Gastrocnemius medialis (tissue), 4 donors: ENCODE measurements around the gene SYTL1. TPM values are rescaled to one million over a fixed set of nuclear protein-coding genes. Genes with fewer than 3 reads are reported as not detected.
A peak's percentile ranks its signal among the peaks of the same experiment; 100 is the strongest.

Source experiments
- ATAC-seq, 2 donors: fragments of 150-250 bp; one replicate each; pipeline ENCODE4 v1.9.1; 2016
- DNase-seq, 2 donors: peaks; one replicate each; pipeline ENCODE4 v3.0.0-alpha.2; 2019
- H3K27ac ChIP-seq, 4 donors: fragments of 200-600 bp; sonication (generic); 1 replicate in 1 of 4; 2 replicates in 3 of 4; pipeline ENCODE4 v1.5.1; 2016 to 2018; ENCODE audit warnings: mild to moderate bottlenecking in 2 of 4, moderate library complexity in 1 of 4
- H3K27me3 ChIP-seq, 3 donors: fragments of 200-600 bp; sonication (generic) in 2 of 3; 1 replicate in 1 of 3; 2 replicates in 2 of 3; pipeline versions ENCODE4 v1.5.1 to v1.6.0; 2016 to 2019; ENCODE audit warnings: mild to moderate bottlenecking in 1 of 3, moderate library complexity in 1 of 3
- H3K36me3 ChIP-seq, 2 donors: fragments of 200-600 bp; sonication (generic) in 1 of 2; one replicate each; pipeline ENCODE4 v1.5.1; 2017 to 2018
- H3K4me1 ChIP-seq, 2 donors: fragments of 200-600 bp; sonication (generic) in 1 of 2; one replicate each; pipeline ENCODE4 v1.5.1; 2016 to 2017; ENCODE audit warnings: mild to moderate bottlenecking in 2 of 2
- H3K4me3 ChIP-seq, 4 donors: fragments of 200-600 bp; sonication (generic) in 3 of 4; 1 replicate in 1 of 4; 2 replicates in 3 of 4; pipeline ENCODE4 v1.5.1; 2016 to 2019; ENCODE audit warnings: mild to moderate bottlenecking in 2 of 4
- H3K9me3 ChIP-seq, 3 donors: fragments of 200-600 bp; sonication (generic) in 2 of 3; 1 replicate in 1 of 3; 2 replicates in 2 of 3; pipeline ENCODE4 v1.5.1; 2016 to 2019
- CTCF ChIP-seq, 5 experiments: fragments of 450-650 bp in 3 of 5; fragments of 200-600 bp in 2 of 5; sonication (generic) in 2 of 5; IDR thresholded peaks in 4 of 5; conservative IDR thresholded peaks in 1 of 5; 1 replicate in 4 of 5; 2 replicates in 1 of 5; pipeline ENCODE4 v1.5.1; 2016 to 2019; ENCODE audit warnings: antibody characterized with exemption in 5 of 5, mild to moderate bottlenecking in 3 of 5, moderate library complexity in 3 of 5
- POLR2A ChIP-seq, 2 donors: fragments of 450-650 bp; IDR thresholded peaks; one replicate each; pipeline ENCODE4 v1.6.1; 2017; ENCODE audit warnings: antibody characterized with exemption in 2 of 2, mild to moderate bottlenecking in 2 of 2, moderate library complexity in 2 of 2
- in situ Hi-C, 4 donors: fragments of 200-750 bp; cut with MboI; loops; one replicate each; pipeline versions ENCODE4 v1.15.0 to v1.8.0; 2017; ENCODE audit warnings: low sequenced_read_pairs in 4 of 4
- intact Hi-C: fragments of 100-400 bp; cut with DNase I; formaldehyde crosslinking; loops from one replicate; pipeline ENCODE4 v1.15.1; 2023; ENCODE audit warnings: low total_unique reads
- total RNA-seq, 4 donors: library from RNA; depleted of rRNA; stranded (reverse); fragments of >200 nt; gene quantifications; one replicate each; pipeline versions ENCODE4 v1.1.0 to v1.2.3, GENCODE V29; 2016

The SYTL1 gene
- total RNA-seq, 4 donors from 2014 or later, result 0.66 TPM; not detected in 3

DNA sequence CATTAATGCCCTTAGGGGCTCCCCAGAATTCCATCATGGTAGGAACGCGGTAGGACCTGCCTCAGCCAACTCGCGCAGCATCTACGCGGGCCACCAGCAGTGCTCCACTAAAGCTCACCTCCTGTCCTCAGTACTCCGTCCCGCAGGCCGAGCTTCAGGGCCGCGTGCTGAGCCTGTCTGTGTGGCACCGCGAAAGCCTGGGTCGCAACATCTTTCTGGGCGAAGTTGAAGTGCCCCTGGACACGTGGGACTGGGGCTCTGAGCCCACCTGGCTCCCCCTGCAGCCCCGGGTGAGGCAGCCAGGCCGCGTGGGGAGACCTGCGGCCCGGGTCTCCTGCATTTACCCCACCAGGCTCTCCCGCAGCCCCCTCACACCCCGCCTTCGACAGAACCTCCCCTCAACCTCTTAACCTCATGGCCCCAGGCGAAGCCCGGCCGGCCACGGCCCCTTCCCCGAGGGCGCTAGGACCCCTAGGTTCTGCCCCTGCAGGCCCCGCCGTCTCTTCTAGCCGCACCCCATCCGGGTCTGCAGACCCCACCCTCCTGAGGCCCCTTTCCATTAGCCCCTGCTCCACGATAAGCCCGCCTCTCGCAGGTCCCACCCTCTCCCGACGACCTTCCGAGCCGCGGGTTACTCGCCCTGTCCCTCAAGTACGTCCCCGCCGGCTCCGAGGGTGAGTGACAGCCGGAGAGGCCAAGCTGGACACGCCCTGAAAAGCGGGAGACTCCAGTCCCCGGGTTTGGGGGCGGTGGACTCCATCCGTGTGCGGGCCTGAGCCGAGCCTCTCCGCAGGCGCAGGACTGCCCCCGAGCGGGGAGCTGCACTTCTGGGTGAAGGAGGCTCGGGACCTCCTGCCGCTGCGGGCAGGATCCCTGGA, 9.1 kb downstream of the SYTL1 start:
- TF ChIP-seq CTCF (IDR thresholded peaks at IDR 0.05 in 4 of 5, conservative IDR thresholded peaks at IDR 0.05 in 1 of 5) (no peak), POLR2A (IDR thresholded peaks at IDR 0.05) (no peak)
- peak overlapping the region in 3 of 4 donors; percentile 19 to 53 (median 43) for H3K4me3 ChIP-seq

GRCh38 chr1:27351541-27352107, 9.8 kb downstream of the SYTL1 start:
- Histone ChIP-seq H3K36me3 (peaks cover 0 to 28% of the 10 kb centered on the region in 2 donors), H3K27ac (no peak overlapping the region), H3K9me3 (no peaks in the 10 kb centered on the region), H3K4me3 (no peak overlapping the region), H3K4me1 (peaks cover 4 to 22% of the 10 kb centered on the region in 2 donors), H3K27me3 (peaks cover 27 to 38% (median 30%) of the 10 kb centered on the region in 3 donors)
- no peak for ATAC-seq
- intact Hi-C loops, result no loop called here
- no peak for TF ChIP-seq POLR2A (IDR thresholded peaks at IDR 0.05)
- no peak for TF ChIP-seq CTCF (IDR thresholded peaks at IDR 0.05 in 4 of 5, conservative IDR thresholded peaks at IDR 0.05 in 1 of 5)
- no peak for DNase-seq
- in situ Hi-C loops, result no loop called here

More for the DNA sequence above, 9.1 kb downstream of the SYTL1 start:
- in situ Hi-C loops (no loop called here), intact Hi-C loops (no loop called here)
- Histone ChIP-seq H3K27ac (no peak overlapping the region), H3K4me1 (peaks cover 4 to 22% of the 10 kb centered on the region in 2 donors), H3K27me3 (peaks cover 30 to 38% (median 31%) of the 10 kb centered on the region in 3 donors), H3K9me3 (no peaks in the 10 kb centered on the region), H3K36me3 (peaks cover 0 to 21% of the 10 kb centered on the region in 2 donors)
- DNase-seq (no peak), ATAC-seq (peak in 1 of 2 donors; percentile 29)

- Histone ChIP-seq H3K36me3 (peaks cover 0 to 38% of the 10 kb centered on the region in 2 donors), H3K4me1 (peaks cover 4 to 22% of the 10 kb centered on the region in 2 donors), H3K27ac (no peak overlapping the region), H3K9me3 (no peaks in the 10 kb centered on the region), H3K4me3 (no peak overlapping the region), H3K27me3 (peaks cover 24 to 32% (median 30%) of the 10 kb centered on the region in 3 donors)
- DNase-seq (no peak), ATAC-seq (no peak)
- in situ Hi-C loops (no loop called here), intact Hi-C loops (no loop called here)
- TF ChIP-seq CTCF (IDR thresholded peaks at IDR 0.05 in 4 of 5, conservative IDR thresholded peaks at IDR 0.05 in 1 of 5) (no peak), POLR2A (IDR thresholded peaks at IDR 0.05) (no peak)
These were observed 11.3 kb downstream of the SYTL1 start for GRCh38 chr1:27353166-27353565.

DNA sequence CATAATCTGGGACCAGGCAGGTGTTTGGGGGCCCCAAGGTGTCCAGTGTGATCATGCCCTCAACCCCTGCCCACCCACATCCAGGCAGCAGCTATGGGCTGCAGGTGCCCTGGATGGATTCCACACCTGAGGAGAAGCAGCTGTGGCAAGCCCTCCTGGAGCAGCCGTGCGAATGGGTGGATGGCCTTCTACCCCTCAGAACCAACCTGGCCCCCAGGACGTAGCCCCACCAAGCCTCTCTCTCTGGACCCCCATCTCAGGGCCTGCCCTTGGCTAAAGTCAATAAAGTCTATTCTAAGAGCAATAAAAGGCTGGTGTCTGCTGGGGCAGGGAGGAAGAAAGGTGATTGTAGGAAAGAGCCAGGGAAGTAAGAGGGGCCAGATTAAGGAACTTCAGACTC, 11.8 kb downstream of the SYTL1 start:
- TF ChIP-seq CTCF (IDR thresholded peaks at IDR 0.05 in 4 of 5, conservative IDR thresholded peaks at IDR 0.05 in 1 of 5) (no peak), POLR2A (IDR thresholded peaks at IDR 0.05) (no peak)
- peaks cover 0 to 40% of the 10 kb centered on the region in 2 donors for H3K36me3 ChIP-seq
- no peak overlapping the region for H3K4me3 ChIP-seq
- no peak for ATAC-seq
- in situ Hi-C loops (no loop called here), intact Hi-C loops (no loop called here)
- H3K4me1 ChIP-seq, result peaks cover 4 to 22% of the 10 kb centered on the region in 2 donors
- H3K27ac ChIP-seq, result no peak overlapping the region
- no peak for DNase-seq
- peaks cover 21 to 30% (median 28%) of the 10 kb centered on the region in 3 donors for H3K27me3 ChIP-seq
- no peaks in the 10 kb centered on the region for H3K9me3 ChIP-seq
